ENCODE measurements around the gene RAP1GAP2. TPM values are rescaled to one million over a fixed set of nuclear protein-coding genes. Genes with fewer than 3 reads are reported as not detected.

Gene RAP1GAP2
- total RNA-seq, 2 experiments from 2014 or later = 11.3 to 28.2 TPM

- CTCF ChIA-PET (ENCODE audit: unreplicated experiment) = no interaction called here
- Histone ChIP-seq H4K20me1 (ENCODE audit: insufficient read depth, low read length) (no peaks in the 10 kb centered on the region), H2AFZ (ENCODE audit: low read length) (no peak overlapping the region), H3K4me3 (ENCODE audit: low read depth, low read length, poor library complexity, severe bottlenecking) (no peak overlapping the region), H3K27ac (ENCODE audit: low read depth, low read length, poor library complexity, severe bottlenecking) (no peak overlapping the region), H3K79me2 (ENCODE audit: insufficient read depth, low read depth, low read length) (no peaks in the 10 kb centered on the region), H3K4me2 (ENCODE audit: low read length) (no peak overlapping the region), H3K9me2 (ENCODE audit: insufficient read depth, low read length) (no peaks in the 10 kb centered on the region), H3K4me1 (ENCODE audit: insufficient read depth, low read length, poor library complexity, severe bottlenecking) (peaks cover 5% of the 10 kb centered on the region), H3K36me3 (ENCODE audit: insufficient read depth, low read length) (no peaks in the 10 kb centered on the region), H3K9me3 (ENCODE audit: low read length) (no peaks in the 10 kb centered on the region)
- TF ChIP-seq EZH2phosphoT487 (IDR thresholded peaks at IDR 0.05; ENCODE audit: borderline replicate concordance, low read depth, low read length) (no peak), CTCF (conservative IDR thresholded peaks at IDR 0.05; ENCODE audit: low read length) (no peak)
- BruUV-seq (replicated peaks) = no TSS peak
- intact Hi-C loops (cut with micrococcal nuclease; ENCODE audit: unreplicated experiment) = no loop called here
- no peak for DNase-seq (ENCODE audit: low spot score)
- POLR2A ChIA-PET = no interaction called here
Observed at GRCh38 chr17:3037259-3037658, 241.0 kb downstream of the RAP1GAP2 start.

- Histone ChIP-seq H3K79me2 (ENCODE audit: insufficient read depth, low read depth, low read length) (no peaks in the 10 kb centered on the region), H3K9me3 (ENCODE audit: low read length) (peaks cover 12% of the 10 kb centered on the region), H3K4me2 (ENCODE audit: low read length) (no peak overlapping the region), H2AFZ (ENCODE audit: low read length) (no peak overlapping the region), H3K27ac (ENCODE audit: low read depth, low read length, poor library complexity, severe bottlenecking) (no peak overlapping the region), H3K9me2 (ENCODE audit: insufficient read depth, low read length) (no peaks in the 10 kb centered on the region), H3K4me1 (ENCODE audit: insufficient read depth, low read length, poor library complexity, severe bottlenecking) (peaks cover 5% of the 10 kb centered on the region), H4K20me1 (ENCODE audit: insufficient read depth, low read length) (no peaks in the 10 kb centered on the region), H3K4me3 (ENCODE audit: low read depth, low read length, poor library complexity, severe bottlenecking) (no peak overlapping the region), H3K36me3 (ENCODE audit: insufficient read depth, low read length) (no peaks in the 10 kb centered on the region)
- TF ChIP-seq CTCF (conservative IDR thresholded peaks at IDR 0.05; ENCODE audit: low read length) (no peak), EZH2phosphoT487 (IDR thresholded peaks at IDR 0.05; ENCODE audit: borderline replicate concordance, low read depth, low read length) (no peak)
- ChIA-PET CTCF (ENCODE audit: unreplicated experiment) (no interaction called here), POLR2A (no interaction called here)
- intact Hi-C loops (cut with micrococcal nuclease; ENCODE audit: unreplicated experiment) = no loop called here
- BruUV-seq (replicated peaks) = no TSS peak
- no peak for DNase-seq (ENCODE audit: low spot score)
Observed at GRCh38 chr17:3038941-3039340, 242.7 kb downstream of the RAP1GAP2 start.

- DNase-seq (ENCODE audit: low spot score) = no peak
- H3K79me2 ChIP-seq (ENCODE audit: insufficient read depth, low read depth, low read length) = no peaks in the 10 kb centered on the region
- TF ChIP-seq CTCF (conservative IDR thresholded peaks at IDR 0.05; ENCODE audit: low read length) = no peak
- no peak for TF ChIP-seq EZH2phosphoT487 (IDR thresholded peaks at IDR 0.05; ENCODE audit: borderline replicate concordance, low read depth, low read length)
- CTCF ChIA-PET (ENCODE audit: unreplicated experiment) = interaction anchor here (0.5 kb wide), 1 partner anchor 75 kb away, joined by 3 read pairs; no protein-coding TSS in a partner anchor
- no TSS peak for BruUV-seq (replicated peaks)
- no peak overlapping the region for H3K4me3 ChIP-seq (ENCODE audit: low read depth, low read length, poor library complexity, severe bottlenecking)
- no peak overlapping the region for H3K27ac ChIP-seq (ENCODE audit: low read depth, low read length, poor library complexity, severe bottlenecking)
- intact Hi-C loops (cut with micrococcal nuclease; ENCODE audit: unreplicated experiment) = no loop called here
- POLR2A ChIA-PET = interaction anchor here (0.7 to 1.2 kb wide), 4 partner anchors 36 to 605 kb away, joined by 3 to 5 read pairs (median 4); no protein-coding TSS in a partner anchor
- no peaks in the 10 kb centered on the region for H3K36me3 ChIP-seq (ENCODE audit: insufficient read depth, low read length)
- no peaks in the 10 kb centered on the region for H3K9me2 ChIP-seq (ENCODE audit: insufficient read depth, low read length)
- no peak overlapping the region for H3K4me2 ChIP-seq (ENCODE audit: low read length)
- no peak overlapping the region for H2AFZ ChIP-seq (ENCODE audit: low read length)
- H3K4me1 ChIP-seq (ENCODE audit: insufficient read depth, low read length, poor library complexity, severe bottlenecking) = peaks cover 5% of the 10 kb centered on the region
- peaks cover 20% of the 10 kb centered on the region for H3K9me3 ChIP-seq (ENCODE audit: low read length)
- H4K20me1 ChIP-seq (ENCODE audit: insufficient read depth, low read length) = no peaks in the 10 kb centered on the region
Observed at GRCh38 chr17:3039736-3040135, 243.5 kb downstream of the RAP1GAP2 start.
